Keratinocyte (primary cell): ENCODE data around the gene GARIN1A. TPM values are rescaled to one million over a fixed set of nuclear protein-coding genes. Genes with fewer than 3 reads are reported as not detected.
"Not testable (repeated sequence)": the region's sequence is repeated elsewhere in the genome, so short reads cannot be mapped to it uniquely, and the experiment has no call there.

Experiments used
- DNase-seq: peaks from one replicate; pipeline ENCODE4 v3.0.0-alpha.2; 2011; ENCODE audit warnings: low read depth, missing footprints, low spot score
- FAIRE-seq: peaks from 2 replicates; lab custom pipeline; 2011; peaks lifted over from hg19 to GRCh38; lab: Jason Lieb, UNC
- H2AFZ ChIP-seq: 2 replicates; pipeline ENCODE4 v1.6.0; 2012; ENCODE audit warnings: low read length, control low read depth, inconsistent platforms; ENCODE audit not compliant: control insufficient read depth
- H3K27ac ChIP-seq: 2 replicates; pipeline ENCODE4 v1.5.1; 2011; ENCODE audit warnings: low read length; ENCODE audit not compliant: control insufficient read depth, insufficient read depth
- H3K27me3 ChIP-seq: 3 replicates; pipeline ENCODE4 v1.6.0; 2011; ENCODE audit warnings: low read length; ENCODE audit not compliant: control insufficient read depth, insufficient read depth; ENCODE audit errors: extremely low read depth
- H3K36me3 ChIP-seq, 2 experiments: 2 replicates in 1 of 2; 3 replicates in 1 of 2; pipeline ENCODE4 v1.5.1; 2011; ENCODE audit warnings: low read length in 2 of 2, mild to moderate bottlenecking in 1 of 2; ENCODE audit not compliant: control insufficient read depth in 2 of 2, insufficient read depth in 2 of 2; ENCODE audit errors: extremely low read depth in 1 of 2
- H3K4me1 ChIP-seq: 3 replicates; pipeline ENCODE4 v1.5.1; 2011; ENCODE audit warnings: low read length; ENCODE audit not compliant: control insufficient read depth, insufficient read depth; ENCODE audit errors: extremely low read depth
- H3K4me2 ChIP-seq: 3 replicates; pipeline ENCODE4 v1.6.0; 2011; ENCODE audit warnings: low read depth, low read length; ENCODE audit not compliant: control insufficient read depth, insufficient read depth; ENCODE audit errors: extremely low read depth
- H3K4me3 ChIP-seq, 3 experiments: fragments of 200-600 bp in 1 of 3; sonication (generic) in 1 of 3; 2 replicates in 2 of 3; 3 replicates in 1 of 3; pipeline ENCODE4 v1.5.1; 2011 to 2016; ENCODE audit warnings: low read length in 3 of 3, mild to moderate bottlenecking in 3 of 3, control low read depth in 2 of 3, inconsistent platforms in 1 of 3, low read depth in 1 of 3, mixed read lengths in 1 of 3, mixed run types in 1 of 3, moderate library complexity in 1 of 3; ENCODE audit not compliant: control insufficient read depth in 2 of 3, insufficient read depth in 2 of 3; ENCODE audit errors: extremely low read depth in 1 of 3
- H3K79me2 ChIP-seq: 2 replicates; pipeline ENCODE4 v1.6.0; 2012; ENCODE audit warnings: low read length; ENCODE audit not compliant: control insufficient read depth, insufficient read depth
- H3K9ac ChIP-seq: 3 replicates; pipeline ENCODE4 v1.6.0; 2011; ENCODE audit warnings: low read length; ENCODE audit not compliant: control insufficient read depth, insufficient read depth; ENCODE audit errors: extremely low read depth
- H3K9me1 ChIP-seq: 3 replicates; pipeline ENCODE4 v1.6.0; 2011; ENCODE audit warnings: low read length; ENCODE audit not compliant: control insufficient read depth, insufficient read depth; ENCODE audit errors: extremely low read depth
- H3K9me3 ChIP-seq: 2 replicates; pipeline ENCODE4 v1.5.1; 2012; ENCODE audit warnings: low read depth, low read length; ENCODE audit not compliant: control insufficient read depth
- H4K20me1 ChIP-seq: 3 replicates; pipeline ENCODE4 v1.6.0; 2011; ENCODE audit warnings: low read length; ENCODE audit not compliant: control insufficient read depth, insufficient read depth; ENCODE audit errors: extremely low read depth
- EZH2 ChIP-seq: IDR thresholded peaks from one replicate; pipeline ENCODE4 v1.6.1; 2012; ENCODE audit warnings: inconsistent platforms, mild to moderate bottlenecking, low read length, moderate library complexity
- dilution Hi-C: fragments of 300-500 bp; cut with MboI; formaldehyde crosslinking; loops from one replicate; pipeline ENCODE4 v1.7.0; 2020; ENCODE audit warnings: low sequenced_read_pairs; ENCODE audit not compliant: extremely low pct_ligation_motif_present
- polyA plus RNA-seq, 5 experiments: library from polyadenylated mRNA; depleted of rRNA in 3 of 5; stranded (reverse) in 3 of 5; stranded (forward) in 1 of 5; unstranded in 1 of 5; fragments of >200 nt; gene quantifications; 1 replicate in 1 of 5; 2 replicates in 3 of 5; 3 replicates in 1 of 5; pipeline versions ENCODE4 v1.2.1 to v1.2.3, GENCODE V29; 2011 to 2012; ENCODE audit warnings: missing spikeins in 2 of 5, low read depth in 1 of 5, low replicate concordance in 1 of 5

GARIN1A gene
- polyA plus RNA-seq, 1 donor (not counting 4 experiments of a cell fraction or from before 2014, with no cell fraction given): 0.69 TPM

DNA sequence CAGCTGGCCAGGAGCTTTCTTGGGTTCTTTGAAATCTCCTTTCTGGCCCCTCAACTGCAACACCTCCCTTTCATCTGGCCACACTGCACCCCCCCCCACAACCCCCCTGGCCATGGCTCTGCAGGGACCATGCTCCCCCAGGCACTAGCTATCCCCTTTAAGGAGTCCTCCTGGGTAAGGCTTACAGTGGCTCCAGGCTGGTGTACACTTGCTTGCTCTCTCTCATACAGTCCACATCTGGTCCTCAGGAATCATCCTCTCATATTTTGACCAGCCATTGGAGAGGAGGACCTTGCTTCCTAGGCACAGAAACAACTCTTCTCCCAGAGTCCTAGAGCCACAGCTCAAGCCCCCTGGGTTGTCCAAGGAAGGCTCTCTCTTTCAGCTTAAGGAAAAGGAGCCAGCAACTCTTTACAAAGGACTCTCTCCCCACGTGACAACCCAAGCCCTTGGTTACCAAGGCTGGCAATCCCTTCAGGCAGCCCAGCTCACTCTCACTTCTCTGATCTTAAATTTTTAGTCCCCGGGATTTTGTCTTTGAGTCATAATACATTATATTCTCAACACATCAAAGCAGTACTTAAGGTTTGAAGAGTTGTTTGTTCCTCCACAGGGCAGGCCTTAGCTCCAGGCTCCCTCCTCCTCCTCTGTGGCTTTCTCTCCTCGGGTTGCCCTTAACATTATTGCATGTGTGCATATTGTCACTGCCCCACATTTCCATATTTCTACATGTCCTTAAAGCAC, 9.9 kb downstream of the GARIN1A start:
- DNase-seq (no peak), FAIRE-seq (no peak)
- H3K9ac ChIP-seq: no peak overlapping the region
- dilution Hi-C loops: no loop called here
- H3K4me1 ChIP-seq: no peaks in the 10 kb centered on the region
- H2AFZ ChIP-seq: no peak overlapping the region
- H3K79me2 ChIP-seq: no peaks in the 10 kb centered on the region
- no peak overlapping the region for H3K27ac ChIP-seq
- H3K4me2 ChIP-seq: no peak overlapping the region
- no peaks in the 10 kb centered on the region for H3K9me1 ChIP-seq
- no peak overlapping the region for H3K4me3 ChIP-seq
- no peaks in the 10 kb centered on the region for H3K27me3 ChIP-seq
- H4K20me1 ChIP-seq: no peaks in the 10 kb centered on the region
- peaks cover 0 to 16% of the 10 kb centered on the region in 2 experiments for H3K36me3 ChIP-seq
- no peaks in the 10 kb centered on the region for H3K9me3 ChIP-seq
- TF ChIP-seq EZH2: no peak

DNA sequence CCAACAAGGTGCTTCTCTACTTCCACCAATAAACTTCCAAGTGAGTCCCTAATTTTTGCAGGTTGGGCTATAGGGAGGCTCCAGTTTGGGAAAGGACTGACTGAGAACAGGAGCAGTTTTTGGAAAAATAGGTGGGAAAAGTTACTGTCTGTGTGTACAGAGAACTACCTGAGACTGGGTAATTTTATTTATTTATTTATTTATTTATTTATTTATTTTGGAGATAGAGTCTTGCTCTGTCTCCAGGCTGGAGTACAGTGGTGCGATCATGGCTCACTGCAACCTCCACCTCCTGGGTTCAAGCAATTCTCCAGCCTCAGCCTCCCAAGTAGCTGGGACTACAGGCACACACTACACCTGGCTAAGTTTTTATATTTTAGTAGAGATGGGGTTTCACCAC, 11.2 kb downstream of the GARIN1A start:
- dilution Hi-C loops, H2AFZ ChIP-seq: not testable (repeated sequence)

DNA sequence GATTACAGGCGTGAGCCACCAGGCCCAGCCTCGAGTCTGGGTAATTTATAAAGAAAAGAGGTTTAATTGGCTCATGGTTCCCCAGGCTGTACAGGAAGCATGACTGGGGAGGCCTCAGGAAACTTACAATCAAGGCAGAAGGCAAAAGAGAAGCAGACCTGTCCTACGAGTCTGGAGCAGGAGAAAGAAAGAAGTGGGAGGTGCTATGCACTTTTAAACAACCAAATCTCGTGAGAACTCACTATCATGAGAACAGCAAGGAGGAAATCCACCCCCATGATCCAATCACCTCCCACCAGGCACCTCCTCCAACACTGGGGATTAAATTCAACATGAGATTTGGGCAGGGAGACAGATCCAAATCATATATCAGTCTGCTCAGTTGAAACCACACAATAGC, 11.6 kb downstream of the GARIN1A start:
- H3K9me1 ChIP-seq, H3K4me2 ChIP-seq, H3K4me3 ChIP-seq, DNase-seq, H3K27me3 ChIP-seq, H3K79me2 ChIP-seq, H3K9me3 ChIP-seq, dilution Hi-C loops, H3K27ac ChIP-seq, FAIRE-seq, H3K9ac ChIP-seq, H2AFZ ChIP-seq, H3K4me1 ChIP-seq, H4K20me1 ChIP-seq: not testable (repeated sequence)
- peaks cover 0 to 16% of the 10 kb centered on the region in 2 experiments for H3K36me3 ChIP-seq

More for the DNA sequence above, 11.2 kb downstream of the GARIN1A start:
- DNase-seq, FAIRE-seq, H3K27me3 ChIP-seq, H4K20me1 ChIP-seq, H3K4me3 ChIP-seq, H3K4me1 ChIP-seq, H3K9me3 ChIP-seq, H3K27ac ChIP-seq, H3K4me2 ChIP-seq, H3K79me2 ChIP-seq, H3K9me1 ChIP-seq, H3K9ac ChIP-seq: not testable (repeated sequence)
- H3K36me3 ChIP-seq: peaks cover 0 to 16% of the 10 kb centered on the region in 2 experiments
